Lower leg skin (tissue), 3 donors: ENCODE results near the gene TOMM20.

Experiments
- CTCF ChIP-seq, 3 donors: fragments of 450-650 bp; IDR thresholded peaks; one replicate each; pipeline ENCODE4 v1.5.1; 2016; ENCODE audit warnings: antibody characterized with exemption in 3 of 3, mild to moderate bottlenecking in 3 of 3, moderate library complexity in 2 of 3
- POLR2A ChIP-seq, 2 donors: fragments of 450-650 bp; IDR thresholded peaks; one replicate each; pipeline ENCODE4 v1.6.1; 2016 to 2017; ENCODE audit warnings: antibody characterized with exemption in 2 of 2, mild to moderate bottlenecking in 1 of 2, moderate library complexity in 1 of 2

- TF ChIP-seq CTCF (IDR thresholded peaks at IDR 0.05) (no peak), POLR2A (IDR thresholded peaks at IDR 0.05) (no peak)
Observed at GRCh38 chr1:235102259-235102582, 26.4 kb downstream of the TOMM20 start.
